Heart left ventricle (tissue), 16 donors: ENCODE results near the gene USP34. TPM values are rescaled to one million over a fixed set of nuclear protein-coding genes. Genes with fewer than 3 reads are reported as not detected.

Experiments used
- ATAC-seq, 4 donors: fragments of 200-7000 bp; cut with Tn5 transposase; one replicate each; pipeline ENCODE4 v1.9.1; 2020 to 2022; ENCODE audit warnings: moderate library complexity in 4 of 4, mild to moderate bottlenecking in 3 of 4, moderate number of reproducible peaks in 1 of 4
- DNase-seq, 5 donors: peaks; one replicate each; pipeline ENCODE4 v3.0.0-alpha.2; 2020
- H3K27ac ChIP-seq, 12 donors: fragments of 200-600 bp; sonication (generic) in 4 of 12; one replicate each; pipeline versions ENCODE4 v1.5.0 to v1.8.0; 2016 to 2022; ENCODE audit warnings: mild to moderate bottlenecking in 2 of 12
- H3K27me3 ChIP-seq, 9 donors: fragments of 200-600 bp; sonication (generic) in 2 of 9; one replicate each; pipeline versions ENCODE4 v1.5.1 to v1.8.0; 2016 to 2022; ENCODE audit warnings: mild to moderate bottlenecking in 3 of 9
- H3K36me3 ChIP-seq, 9 donors: fragments of 200-600 bp; sonication (generic) in 2 of 9; one replicate each; pipeline versions ENCODE4 v1.5.0 to v1.8.0; 2018 to 2022; ENCODE audit warnings: mild to moderate bottlenecking in 2 of 9
- H3K4me1 ChIP-seq, 12 donors: fragments of 200-600 bp; sonication (generic) in 4 of 12; one replicate each; pipeline versions ENCODE4 v1.5.0 to v1.8.0; 2016 to 2022; ENCODE audit warnings: mild to moderate bottlenecking in 3 of 12
- H3K4me3 ChIP-seq, 12 donors: fragments of 200-600 bp; sonication (generic) in 4 of 12; one replicate each; pipeline versions ENCODE4 v1.5.0 to v1.8.0; 2017 to 2022; ENCODE audit warnings: mild to moderate bottlenecking in 9 of 12, moderate library complexity in 4 of 12
- H3K9me3 ChIP-seq, 12 donors: fragments of 200-600 bp; sonication (generic) in 4 of 12; one replicate each; pipeline versions ENCODE4 v1.5.0 to v1.8.0; 2016 to 2022; ENCODE audit warnings: mild to moderate bottlenecking in 1 of 12
- POLR2A ChIP-seq, 2 donors: fragments of 450-650 bp; IDR thresholded peaks; one replicate each; pipeline ENCODE4 v1.6.1; 2017; ENCODE audit warnings: antibody characterized with exemption in 2 of 2, mild to moderate bottlenecking in 2 of 2, moderate library complexity in 2 of 2
- WGBS, 4 donors: extraction: QIAGEN DNeasy Blood & Tissue Kit in 2 of 4; methylation state at CpG; one replicate each; pipeline versions ENCODE4 v1.1.5 to v1.1.7; 2013 to 2018; 5-methylcytosine and 5-hydroxymethylcytosine counted together
- intact Hi-C, 10 donors: fragments of 100-400 bp; cut with DNase I; formaldehyde crosslinking; loops; one replicate each; pipeline versions ENCODE4 v1.11.1 to v1.14.2; 2022
- polyA plus RNA-seq, 2 donors: library from polyadenylated mRNA; stranded (reverse); fragments of 200-250 nt; gene quantifications; one replicate each; pipeline ENCODE4 v1.2.3, GENCODE V29; 2013
- total RNA-seq, 9 donors: library from RNA; depleted of rRNA in 2 of 9; stranded (reverse); fragments of >200 nt in 2 of 9; fragmentation: NEBNext Ultra II Directional in 3 of 9; extraction: Animal tissue kit (Norgen Biotek cat#: 25700) in 3 of 9; gene quantifications; one replicate each; pipeline versions ENCODE4 v1.1.0 to v1.2.4, GENCODE V29; 2016 to 2023
- TF ChIP-seq, protein P1 (sequence below), 12 donors: fragments of 200-600 bp; sonication (generic) in 4 of 12; IDR thresholded peaks; one replicate each; pipeline versions ENCODE4 v1.5.0 to v1.8.0; 2018 to 2022; ENCODE audit warnings: antibody characterized with exemption in 12 of 12, mild to moderate bottlenecking in 5 of 12
- donor health status: ischemic (EF 13 %, LVEDD 7.1; RV severe dilation, severe dysfunction).
- donor health status: healthy with polysubstance abuse.
- donor health status: DM: no; HTN: yes; CAD: no.
- donor health status: DM: no; HTN: no; CAD: no.
- donor health status: ischemic (EF 25% LVEDD 6.9; RV normal size, moderate dysfunction).
- donor health status: ischemic (EF 25% LVEDD 5.7; RV mildly dilated, moderate dysfunction).
- donor health status: healthy.
- donor health status: DM: yes; HTN: yes; CAD: no.
- donor health status: ischemic (EF 35%, LVEDD 5.7; RV mildly dilated, moderate dysfunction).
- donor health status: nonischemic (EF 11% LVEDD 7.7; RV severe dilation, severe dysfunction).
- donor health status: DM: yes; HTN: yes; CAD: no.
- donor health status: PGD.
- donor health status: ischemic (EF 29% LVEDD 5.4; RV normal size, mild dysfunction).
- donor health status: nonischemic (EF 23%, LVEDD 6.1; RV moderate dilation, normal function).

The USP34 gene
- total and polyA plus RNA-seq, 11 donors: 33.3 to 82.8 (median 60.6) TPM

DNA sequence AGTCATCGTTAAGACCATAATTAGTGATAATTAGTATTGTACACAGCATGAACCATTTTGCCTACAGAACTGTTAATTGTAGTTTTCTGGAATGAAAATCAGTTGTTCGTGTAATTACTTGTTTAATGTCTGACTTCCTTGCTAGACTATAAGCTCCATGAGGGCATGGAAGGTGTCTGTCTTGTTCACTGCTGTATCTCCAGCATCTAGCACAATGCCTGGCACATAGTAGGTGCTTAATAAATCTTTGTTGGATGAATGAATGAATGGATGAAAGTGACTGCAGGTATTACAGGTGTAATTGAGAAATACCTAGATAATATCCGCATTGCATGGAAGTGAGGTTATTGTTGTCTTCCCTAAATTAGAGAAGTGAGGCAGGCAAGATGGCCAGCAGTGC, 287.1 kb downstream of the USP34 start:
- WGBS, 4 donors: 96 to 100% (median 97%) methylated on average over 3 of the region's 3 CpGs
- Histone ChIP-seq H3K9me3 (no peaks in the 10 kb centered on the region), H3K27ac (no peak overlapping the region), H3K27me3 (no peaks in the 10 kb centered on the region), H3K36me3 (peaks cover 0 to 93% (median 83%) of the 10 kb centered on the region in 9 donors), H3K4me1 (peaks cover 0 to 41% (median 35%) of the 10 kb centered on the region in 12 donors), H3K4me3 (no peak overlapping the region)
- DNase-seq (no peak), ATAC-seq (no peak)
- intact Hi-C loops: no loop called here
- no peak for TF ChIP-seq POLR2A (IDR thresholded peaks at IDR 0.05)
- TF ChIP-seq, protein P1, sequence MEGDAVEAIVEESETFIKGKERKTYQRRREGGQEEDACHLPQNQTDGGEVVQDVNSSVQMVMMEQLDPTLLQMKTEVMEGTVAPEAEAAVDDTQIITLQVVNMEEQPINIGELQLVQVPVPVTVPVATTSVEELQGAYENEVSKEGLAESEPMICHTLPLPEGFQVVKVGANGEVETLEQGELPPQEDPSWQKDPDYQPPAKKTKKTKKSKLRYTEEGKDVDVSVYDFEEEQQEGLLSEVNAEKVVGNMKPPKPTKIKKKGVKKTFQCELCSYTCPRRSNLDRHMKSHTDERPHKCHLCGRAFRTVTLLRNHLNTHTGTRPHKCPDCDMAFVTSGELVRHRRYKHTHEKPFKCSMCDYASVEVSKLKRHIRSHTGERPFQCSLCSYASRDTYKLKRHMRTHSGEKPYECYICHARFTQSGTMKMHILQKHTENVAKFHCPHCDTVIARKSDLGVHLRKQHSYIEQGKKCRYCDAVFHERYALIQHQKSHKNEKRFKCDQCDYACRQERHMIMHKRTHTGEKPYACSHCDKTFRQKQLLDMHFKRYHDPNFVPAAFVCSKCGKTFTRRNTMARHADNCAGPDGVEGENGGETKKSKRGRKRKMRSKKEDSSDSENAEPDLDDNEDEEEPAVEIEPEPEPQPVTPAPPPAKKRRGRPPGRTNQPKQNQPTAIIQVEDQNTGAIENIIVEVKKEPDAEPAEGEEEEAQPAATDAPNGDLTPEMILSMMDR (IDR thresholded peaks at IDR 0.05): no peak

DNA sequence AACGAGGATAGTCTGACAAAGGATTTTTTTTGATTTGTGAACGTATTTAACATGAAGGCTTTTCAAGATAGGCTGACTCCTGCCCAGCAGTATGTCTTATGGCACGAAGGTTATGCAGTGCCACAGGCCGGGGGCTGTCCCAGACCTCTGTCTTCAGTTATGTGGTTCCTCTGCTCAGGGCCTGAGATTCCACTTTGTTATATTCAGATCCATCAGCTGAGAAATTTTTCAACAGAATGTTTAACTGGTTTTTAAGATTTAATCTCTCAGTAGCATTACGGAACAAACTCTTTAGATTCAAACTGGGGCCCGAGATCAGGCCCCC, 288.9 kb downstream of the USP34 start:
- no peak for DNase-seq
- intact Hi-C loops: no loop called here
- no peak for TF ChIP-seq POLR2A (IDR thresholded peaks at IDR 0.05)
- TF ChIP-seq, protein P1 (IDR thresholded peaks at IDR 0.05): no peak
- H3K27me3 ChIP-seq: no peaks in the 10 kb centered on the region
- 77 to 83% (median 80%) methylated on average over 6 of the region's 6 CpGs for WGBS, 4 donors
- H3K36me3 ChIP-seq: peaks cover 0 to 76% (median 66%) of the 10 kb centered on the region in 9 donors
- ATAC-seq: no peak
- H3K4me1 ChIP-seq: peaks cover 0 to 51% (median 42%) of the 10 kb centered on the region in 12 donors
- peak overlapping the region in 1 of 12 donors; percentile 100 for H3K27ac ChIP-seq
- H3K4me3 ChIP-seq: no peak overlapping the region
- H3K9me3 ChIP-seq: no peaks in the 10 kb centered on the region

DNA sequence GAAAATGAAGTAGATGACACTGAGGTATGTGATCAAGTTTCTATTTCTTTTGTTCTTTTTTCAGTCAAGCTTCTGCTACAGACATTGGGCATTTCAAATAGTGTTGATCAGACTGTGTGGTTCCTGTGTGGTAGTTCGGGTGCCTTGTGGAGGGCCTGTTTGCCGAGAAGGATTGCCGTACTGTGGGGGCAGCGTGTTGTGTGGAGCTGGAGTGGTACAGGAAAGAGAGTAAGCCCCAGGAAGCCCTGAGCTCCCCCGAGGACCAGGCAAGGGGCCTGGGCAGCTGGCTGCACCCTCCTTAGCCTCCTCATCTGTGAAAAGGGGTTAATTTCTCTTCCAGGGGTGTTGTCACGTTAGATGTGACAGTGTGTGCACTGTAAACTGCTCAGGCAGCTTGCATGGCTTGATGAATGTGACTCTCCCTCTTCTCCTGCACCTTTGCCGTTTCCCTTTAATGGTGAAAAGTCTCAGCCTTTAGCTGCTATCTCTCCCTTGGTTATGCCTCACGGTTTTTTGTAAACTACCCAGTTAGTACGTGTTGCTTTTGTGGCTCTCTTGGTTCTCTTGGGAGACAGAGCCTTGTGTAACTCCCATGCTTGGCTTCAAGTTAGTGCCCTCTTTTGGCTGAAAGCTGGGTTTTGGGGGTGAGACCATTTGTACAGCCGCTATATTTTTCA, 289.4 kb downstream of the USP34 start:
- no peak for DNase-seq
- H3K27me3 ChIP-seq: no peaks in the 10 kb centered on the region
- WGBS, 4 donors: 65 to 69% (median 67%) methylated on average over 10 of the region's 10 CpGs
- H3K4me3 ChIP-seq: peak overlapping the region in 1 of 12 donors; percentile 19
- peaks cover 0 to 71% (median 61%) of the 10 kb centered on the region in 9 donors for H3K36me3 ChIP-seq
- intact Hi-C loops: no loop called here
- no peaks in the 10 kb centered on the region for H3K9me3 ChIP-seq
- ATAC-seq: no peak
- TF ChIP-seq POLR2A (IDR thresholded peaks at IDR 0.05): no peak
- TF ChIP-seq, protein P1 (IDR thresholded peaks at IDR 0.05): no peak
- H3K4me1 ChIP-seq: peaks cover 0 to 54% (median 44%) of the 10 kb centered on the region in 12 donors
- H3K27ac ChIP-seq: peak overlapping the region in 5 of 12 donors; percentile 53 to 100 (median 78)

DNA sequence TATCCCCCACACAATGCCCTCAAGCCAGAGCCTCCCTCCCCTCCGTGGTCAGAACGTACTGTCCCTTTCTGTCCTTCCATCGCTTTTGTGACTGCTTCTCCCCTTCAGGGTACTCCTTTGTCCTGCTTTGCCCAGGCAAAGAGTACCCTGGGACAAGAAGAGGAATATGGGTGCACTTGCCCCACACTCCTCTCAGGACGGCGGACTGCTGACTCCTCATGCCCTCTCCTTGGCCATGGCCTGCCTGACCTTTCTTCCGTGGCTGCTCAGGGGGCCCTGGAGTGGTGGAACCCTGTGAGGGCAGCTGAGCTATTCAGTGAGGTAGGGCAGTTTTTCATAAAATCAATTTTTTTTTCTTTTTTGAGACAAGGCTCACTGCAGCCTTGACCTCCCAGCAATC, 290.2 kb downstream of the USP34 start:
- intact Hi-C loops: no loop called here
- ATAC-seq: no peak
- 64 to 79% (median 71%) methylated on average over 6 of the region's 6 CpGs for WGBS, 4 donors
- Histone ChIP-seq H3K4me3 (peak overlapping the region in 2 of 12 donors; percentile 1 to 8), H3K9me3 (no peaks in the 10 kb centered on the region), H3K27me3 (no peaks in the 10 kb centered on the region), H3K36me3 (peaks cover 0 to 62% (median 52%) of the 10 kb centered on the region in 9 donors), H3K27ac (peak overlapping the region in 11 of 12 donors; percentile 48 to 100 (median 68)), H3K4me1 (peaks cover 0 to 57% (median 48%) of the 10 kb centered on the region in 12 donors)
- no peak for TF ChIP-seq POLR2A (IDR thresholded peaks at IDR 0.05)
- DNase-seq: peak in 1 of 5 donors; percentile 28
